ENCODE measurements around the gene PRM2. TPM values are rescaled to one million over a fixed set of nuclear protein-coding genes. Genes with fewer than 3 reads are reported as not detected.

The PRM2 gene
- total RNA-seq, 1 experiment from 2014 or later: not detected

DNA sequence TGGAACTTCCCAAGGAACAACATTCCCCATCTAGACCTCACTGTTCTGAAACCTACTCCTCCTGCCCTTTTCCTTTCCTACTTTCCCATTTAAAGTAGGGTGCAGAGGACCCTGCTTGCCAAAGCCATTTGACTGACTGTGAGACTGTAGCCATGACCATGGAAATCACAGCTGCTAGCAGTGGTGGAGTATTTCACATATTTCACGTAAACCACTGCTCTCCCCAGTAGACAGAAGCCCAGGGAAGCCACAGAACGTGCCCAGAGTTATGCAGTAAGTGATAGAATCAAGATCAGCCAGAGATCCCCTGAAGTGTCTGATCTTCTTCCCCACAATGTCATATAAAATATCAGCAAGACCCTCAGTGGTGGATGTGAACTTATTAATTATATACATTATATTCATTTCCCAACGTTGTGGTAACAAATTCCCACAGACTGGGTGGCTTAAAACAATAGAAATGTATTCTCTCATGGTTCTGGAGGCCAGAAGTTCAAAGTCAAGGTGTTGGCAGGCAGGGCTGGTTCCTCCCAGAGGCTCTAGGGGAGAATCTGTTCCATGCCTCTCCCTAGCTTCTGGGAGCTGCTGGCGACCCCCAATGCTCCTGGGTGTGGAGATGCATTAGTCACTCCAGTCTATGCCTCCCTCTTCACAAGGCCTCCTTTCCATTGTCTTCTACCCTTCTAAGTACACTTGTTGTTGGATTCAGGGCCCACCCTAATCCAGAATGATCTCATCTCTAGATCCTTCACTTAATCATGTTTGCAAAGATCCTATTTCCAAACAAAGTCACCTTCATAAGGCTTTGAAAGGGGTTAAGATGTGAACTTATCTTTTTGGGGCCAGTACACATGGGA lies 25.6 kb upstream of the PRM2 start:
- DNase-seq: no peak
- H3K27ac ChIP-seq (ENCODE audit: insufficient read length, low read depth, low read length): no peak overlapping the region
- H2AK5ac ChIP-seq (ENCODE audit: insufficient read length, low read length): no peak overlapping the region
- H3K4me1 Mint-ChIP-seq: peaks cover 11 to 16% of the 10 kb centered on the region in 2 experiments
- no peak overlapping the region for H4K5ac ChIP-seq (ENCODE audit: insufficient read length, low read depth, low read length)
- H3K9ac ChIP-seq (ENCODE audit: extremely low read depth, insufficient read length, low read length): no peak overlapping the region
- H3K27ac Mint-ChIP-seq: peak overlapping the region in 1 of 3 experiments; percentile 68; a peak in 2 of 7 replicates
- H2BK12ac ChIP-seq (ENCODE audit: insufficient read length, low read depth, low read length): no peak overlapping the region
- no peak overlapping the region for H3K4me3 Mint-ChIP-seq
- no peaks in the 10 kb centered on the region for H3K9me3 ChIP-seq (ENCODE audit: control insufficient read depth, low read depth, low read length)
- H3K4me2 ChIP-seq (ENCODE audit: insufficient read depth, insufficient read length, low read length): no peak overlapping the region
- H3K36me3 Mint-ChIP-seq (ENCODE audit: insufficient read depth in 1 of 3, low read depth in 3 of 3): peaks cover 0 to 1% (median 0%) of the 10 kb centered on the region in 3 experiments; a peak in 1 of 7 replicates
- H3K56ac ChIP-seq (ENCODE audit: insufficient read length, low read depth, low read length): no peak overlapping the region
- no peaks in the 10 kb centered on the region; the same call in 1 of the 2 replicates for H3K27me3 Mint-ChIP-seq (ENCODE audit: low read depth)
- H3K9me3 Mint-ChIP-seq: no peaks in the 10 kb centered on the region; a peak in 1 of 5 replicates
- no peak overlapping the region for H2BK120ac ChIP-seq (ENCODE audit: low read depth, low read length, poor library complexity, severe bottlenecking)
- no peak overlapping the region for H2BK5ac ChIP-seq (ENCODE audit: insufficient read length, low read length)
- H4K8ac ChIP-seq (replicated peaks; ENCODE audit: insufficient read length, low read depth, low read length): no peak overlapping the region
- no peaks in the 10 kb centered on the region for H4K20me1 ChIP-seq (ENCODE audit: control insufficient read depth, insufficient read depth, insufficient read length)
- no peak overlapping the region for H2AFZ ChIP-seq (ENCODE audit: low read length)
- no peaks in the 10 kb centered on the region for H3K27me3 ChIP-seq (ENCODE audit: insufficient read depth, low read length)
- no peak overlapping the region for H3K18ac ChIP-seq (ENCODE audit: insufficient read length, low read depth, low read length)
- H3K79me2 ChIP-seq (ENCODE audit: insufficient read depth, low read length): 0 out of 2 replicates have a peak, but pooled peaks cover 2% of the 10 kb centered on the region
- no peak overlapping the region for H3K14ac ChIP-seq (ENCODE audit: insufficient read depth, low read length)
- H2BK20ac ChIP-seq (ENCODE audit: low read depth, low read length, poor library complexity, severe bottlenecking): no peak overlapping the region
- no peaks in the 10 kb centered on the region for H3K79me1 ChIP-seq (ENCODE audit: insufficient read depth, low read depth, low read length, poor library complexity, severe bottlenecking)
- no peak overlapping the region for H3T11ph ChIP-seq (ENCODE audit: low read length)
- TF ChIP-seq, protein P1, sequence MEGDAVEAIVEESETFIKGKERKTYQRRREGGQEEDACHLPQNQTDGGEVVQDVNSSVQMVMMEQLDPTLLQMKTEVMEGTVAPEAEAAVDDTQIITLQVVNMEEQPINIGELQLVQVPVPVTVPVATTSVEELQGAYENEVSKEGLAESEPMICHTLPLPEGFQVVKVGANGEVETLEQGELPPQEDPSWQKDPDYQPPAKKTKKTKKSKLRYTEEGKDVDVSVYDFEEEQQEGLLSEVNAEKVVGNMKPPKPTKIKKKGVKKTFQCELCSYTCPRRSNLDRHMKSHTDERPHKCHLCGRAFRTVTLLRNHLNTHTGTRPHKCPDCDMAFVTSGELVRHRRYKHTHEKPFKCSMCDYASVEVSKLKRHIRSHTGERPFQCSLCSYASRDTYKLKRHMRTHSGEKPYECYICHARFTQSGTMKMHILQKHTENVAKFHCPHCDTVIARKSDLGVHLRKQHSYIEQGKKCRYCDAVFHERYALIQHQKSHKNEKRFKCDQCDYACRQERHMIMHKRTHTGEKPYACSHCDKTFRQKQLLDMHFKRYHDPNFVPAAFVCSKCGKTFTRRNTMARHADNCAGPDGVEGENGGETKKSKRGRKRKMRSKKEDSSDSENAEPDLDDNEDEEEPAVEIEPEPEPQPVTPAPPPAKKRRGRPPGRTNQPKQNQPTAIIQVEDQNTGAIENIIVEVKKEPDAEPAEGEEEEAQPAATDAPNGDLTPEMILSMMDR (conservative IDR thresholded peaks at IDR 0.05): no peak
- H3K23me2 ChIP-seq (ENCODE audit: insufficient read length, low read depth, low read length, poor library complexity, severe bottlenecking): no peaks in the 10 kb centered on the region
- no peak overlapping the region for H4K91ac ChIP-seq (ENCODE audit: insufficient read length, low read depth, low read length)
- no peak overlapping the region for H3K4ac ChIP-seq (ENCODE audit: low read depth, low read length)
- H3K4me1 ChIP-seq (ENCODE audit: insufficient read depth, low read length): peaks cover 3% of the 10 kb centered on the region; the same call in 1 of the 2 replicates
- H3K23ac ChIP-seq (ENCODE audit: insufficient read length, low read depth, low read length): no peak overlapping the region
- H2BK15ac ChIP-seq (ENCODE audit: low read depth, low read length): no peak overlapping the region
- no CpG with 5 or more reads among the region's 4 CpGs for WGBS (ENCODE audit: extremely low coverage, insufficient read length, low lambda C conversion rate)

Data from H9 (cell line).